Measurements from ENCODE around the gene UQCRC1. TPM values are rescaled to one million over a fixed set of nuclear protein-coding genes. Genes with fewer than 3 reads are reported as not detected.

The UQCRC1 gene
- total and polyA plus RNA-seq, 2 of the 8 experiments (the other 6 are each of a cell fraction or from before 2014, with no cell fraction given): 310 to 720 TPM

GRCh38 chr3:48599077-48599501 is 10.4 kb downstream of the UQCRC1 start:
- Histone ChIP-seq H3K56ac (replicated peaks; ENCODE audit: insufficient read length, low read depth, low read length) (no peak overlapping the region), H3K4me2 (ENCODE audit: insufficient read depth in 1 of 2, low read depth in 2 of 2, low read length in 2 of 2) (no peak overlapping the region), H3K9me3 (ENCODE audit: insufficient read depth in 2 of 2, low read depth in 1 of 2, low read length in 1 of 2) (no peaks in the 10 kb centered on the region), H2BK120ac (replicated peaks; ENCODE audit: low read depth, low read length) (no peak overlapping the region), H3K27me3 (replicated peaks in 1 of 4; ENCODE audit: control insufficient read depth in 3 of 4, extremely low read depth in 1 of 4, insufficient read depth in 3 of 4, low read length in 3 of 4) (peaks cover 0 to 6% (median 0%) of the 10 kb centered on the region in 4 experiments; a peak in 3 of 7 replicates), H4K8ac (ENCODE audit: extremely low read depth, insufficient read depth, low read length) (no peak overlapping the region), H4K5ac (ENCODE audit: insufficient read length, low read depth, low read length) (no peak overlapping the region), H3K79me2 (ENCODE audit: control insufficient read depth in 1 of 2, insufficient read depth in 2 of 2, low read length in 2 of 2) (no peaks in the 10 kb centered on the region), H3K36me3 (ENCODE audit: control insufficient read depth in 2 of 4, insufficient read depth in 4 of 4, low read length in 3 of 4) (peaks cover 36 to 53% (median 49%) of the 10 kb centered on the region in 4 experiments), H3K4me3 (ENCODE audit: extremely low read depth in 1 of 4, insufficient read depth in 2 of 4, low read depth in 3 of 4, low read length in 4 of 4) (no peak overlapping the region), H3K27ac (ENCODE audit: low read depth, low read length) (no peak overlapping the region), H2AK5ac (ENCODE audit: low read depth, low read length) (no peak overlapping the region), H2BK5ac (ENCODE audit: low read depth, low read length) (no peak overlapping the region), H4K20me1 (replicated peaks in 1 of 2; ENCODE audit: control insufficient read depth in 1 of 2, insufficient read depth in 2 of 2, low read length in 2 of 2) (peaks cover 4 to 39% of the 10 kb centered on the region in 2 experiments), H3K14ac (ENCODE audit: insufficient read length) (no peak overlapping the region), H2BK20ac (ENCODE audit: low read length) (no peak overlapping the region), H3K9ac (replicated peaks in 1 of 4; ENCODE audit: extremely low read depth in 1 of 4, low read depth in 3 of 4, low read length in 3 of 4) (no peak overlapping the region), H3K18ac (ENCODE audit: extremely low read depth, low read length) (no peak overlapping the region), H2AFZ (ENCODE audit: low read length) (no peak overlapping the region), H4K91ac (replicated peaks; ENCODE audit: insufficient read length, low read length) (no peak overlapping the region), H3K23me2 (ENCODE audit: low read depth, low read length) (peaks cover 1% of the 10 kb centered on the region; the same call in 1 of the 2 replicates), H3K4ac (replicated peaks; ENCODE audit: insufficient read length, low read depth, low read length) (no peak overlapping the region), H2BK12ac (ENCODE audit: low read depth, low read length) (no peak overlapping the region), H2BK15ac (ENCODE audit: low read length) (no peak overlapping the region), H3K23ac (ENCODE audit: insufficient read length) (no peak overlapping the region), H3K79me1 (ENCODE audit: low read depth, low read length) (peaks cover 2% of the 10 kb centered on the region; the same call in 1 of the 2 replicates), H3K4me1 (replicated peaks in 1 of 4; ENCODE audit: control insufficient read depth in 3 of 4, insufficient read depth in 4 of 4, low read length in 3 of 4) (peaks cover 3 to 18% (median 15%) of the 10 kb centered on the region in 4 experiments; a peak in 6 of 7 replicates)
- ChIA-PET CTCF (ENCODE audit: partially characterized antibody) (interaction anchor here (1.2 kb wide), 1 partner anchor 163 kb away, joined by 3 read pairs; no protein-coding TSS in a partner anchor), POLR2A (ENCODE audit: partially characterized antibody) (interaction anchor here (0.6 to 5.1 kb wide), 9 partner anchors 11 to 154 kb away, joined by 3 to 23 read pairs (median 6); partner anchors contain the start of genes SLC26A6 and UQCRC1)
- no peak for TF ChIP-seq BCL11A (IDR thresholded peaks at IDR 0.05; ENCODE audit: low read depth in 2 of 2, low read length in 2 of 2)
- no peak for TF ChIP-seq MAX (IDR thresholded peaks at IDR 0.05)
- no peak for TF ChIP-seq EGR1 (IDR thresholded peaks at IDR 0.05; ENCODE audit: borderline replicate concordance, low read depth, low read length)
- TF ChIP-seq HDAC2 (IDR thresholded peaks at IDR 0.05; ENCODE audit: borderline replicate concordance in 1 of 2, low read depth in 2 of 2, low read length in 2 of 2): no peak
- TF ChIP-seq POLR2A (IDR thresholded peaks at IDR 0.05; ENCODE audit: control extremely low read depth in 1 of 2, low read depth in 2 of 2, low read length in 2 of 2): no peak
- TF ChIP-seq ATF2 (IDR thresholded peaks at IDR 0.05; ENCODE audit: low read length): no peak
- TF ChIP-seq SIN3A (conservative IDR thresholded peaks at IDR 0.05 in 1 of 2, IDR thresholded peaks at IDR 0.05 in 1 of 2; ENCODE audit: low read depth in 1 of 2, low read length in 2 of 2): no peak
- no peak for TF ChIP-seq MAFK (IDR thresholded peaks at IDR 0.05; ENCODE audit: low read depth, low read length)
- TF ChIP-seq HDAC6 (IDR thresholded peaks at IDR 0.05; ENCODE audit: low read depth, low read length): no peak
- no peak for DNase-seq (ENCODE audit: low read depth in 1 of 2, low spot score in 2 of 2)
- WGBS, 2 experiments (ENCODE audit: extremely low coverage in 1 of 2, insufficient coverage in 1 of 2, insufficient read length in 1 of 2, insufficient replicate concordance in 2 of 2, low coverage in 1 of 2, low lambda C conversion rate in 2 of 2, missing lambda C conversion rate in 1 of 2): 92% methylated on average over 11 of the region's 11 CpGs; no CpG with 5 or more reads in 1 of the 2 experiments
- FAIRE-seq: no peak

Measured in H1 (cell line).